Peyer's patch (tissue), 4 donors: ENCODE results near the gene LTBP4.

Experiments
- POLR2A ChIP-seq, 2 donors: fragments of 450-650 bp; IDR thresholded peaks; one replicate each; pipeline ENCODE4 v1.5.1; 2017; ENCODE audit warnings: antibody characterized with exemption in 2 of 2, mild to moderate bottlenecking in 2 of 2, moderate library complexity in 2 of 2
- TF ChIP-seq, protein P1 (sequence below), 6 experiments: fragments of 450-650 bp in 4 of 6; fragments of 200-600 bp in 2 of 6; sonication (generic) in 1 of 6; IDR thresholded peaks; one replicate each; pipeline ENCODE4 v1.5.1; 2017 to 2019; ENCODE audit warnings: antibody characterized with exemption in 6 of 6, mild to moderate bottlenecking in 3 of 6, moderate library complexity in 1 of 6

GRCh38 chr19:40556953-40557530, 44.1 kb upstream of the LTBP4 start:
- TF ChIP-seq, protein P1, sequence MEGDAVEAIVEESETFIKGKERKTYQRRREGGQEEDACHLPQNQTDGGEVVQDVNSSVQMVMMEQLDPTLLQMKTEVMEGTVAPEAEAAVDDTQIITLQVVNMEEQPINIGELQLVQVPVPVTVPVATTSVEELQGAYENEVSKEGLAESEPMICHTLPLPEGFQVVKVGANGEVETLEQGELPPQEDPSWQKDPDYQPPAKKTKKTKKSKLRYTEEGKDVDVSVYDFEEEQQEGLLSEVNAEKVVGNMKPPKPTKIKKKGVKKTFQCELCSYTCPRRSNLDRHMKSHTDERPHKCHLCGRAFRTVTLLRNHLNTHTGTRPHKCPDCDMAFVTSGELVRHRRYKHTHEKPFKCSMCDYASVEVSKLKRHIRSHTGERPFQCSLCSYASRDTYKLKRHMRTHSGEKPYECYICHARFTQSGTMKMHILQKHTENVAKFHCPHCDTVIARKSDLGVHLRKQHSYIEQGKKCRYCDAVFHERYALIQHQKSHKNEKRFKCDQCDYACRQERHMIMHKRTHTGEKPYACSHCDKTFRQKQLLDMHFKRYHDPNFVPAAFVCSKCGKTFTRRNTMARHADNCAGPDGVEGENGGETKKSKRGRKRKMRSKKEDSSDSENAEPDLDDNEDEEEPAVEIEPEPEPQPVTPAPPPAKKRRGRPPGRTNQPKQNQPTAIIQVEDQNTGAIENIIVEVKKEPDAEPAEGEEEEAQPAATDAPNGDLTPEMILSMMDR (IDR thresholded peaks at IDR 0.05) = no peak
- TF ChIP-seq POLR2A (IDR thresholded peaks at IDR 0.05) = no peak
